ENCODE results near the gene SPINK7.

The SPINK7 gene

DNA sequence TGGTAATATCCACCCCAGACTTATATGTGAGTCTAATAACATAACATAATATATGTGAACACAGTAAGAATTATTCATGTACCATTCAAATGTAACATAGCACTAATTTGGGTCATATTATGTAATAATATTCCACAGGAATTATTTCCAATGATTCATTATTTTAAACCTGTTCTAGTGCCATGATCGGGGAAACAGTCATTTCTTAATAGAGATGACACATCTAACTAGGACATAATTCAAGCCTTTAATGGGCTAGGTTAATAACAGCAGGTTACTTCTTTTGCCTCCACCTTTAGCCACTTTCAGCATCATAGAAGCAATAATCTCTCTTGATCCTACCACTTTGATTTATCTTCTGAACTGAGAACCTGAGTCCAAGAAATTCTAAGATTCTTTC, 35.5 kb downstream of the SPINK7 start:
- no peak for DNase-seq

DNA sequence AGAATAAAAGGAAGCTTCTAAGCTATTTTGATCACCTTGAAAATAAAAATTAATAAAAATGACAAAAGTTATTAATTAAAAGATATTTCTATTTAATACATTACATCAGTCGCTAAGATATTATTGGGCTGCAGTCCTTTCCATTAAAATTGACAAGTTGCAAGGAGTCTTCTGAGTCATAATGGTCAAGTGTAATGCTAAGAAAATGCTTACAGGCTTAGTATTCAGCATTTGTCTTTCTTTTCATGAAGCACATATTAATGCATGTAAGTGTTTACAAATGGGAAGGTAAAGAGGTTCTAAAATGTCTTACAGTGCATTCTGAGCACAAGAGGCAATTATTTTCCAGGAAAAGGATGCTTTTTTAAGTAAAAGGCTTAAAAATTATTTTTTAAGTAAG, 40.5 kb downstream of the SPINK7 start:
- no peak for DNase-seq

DNA sequence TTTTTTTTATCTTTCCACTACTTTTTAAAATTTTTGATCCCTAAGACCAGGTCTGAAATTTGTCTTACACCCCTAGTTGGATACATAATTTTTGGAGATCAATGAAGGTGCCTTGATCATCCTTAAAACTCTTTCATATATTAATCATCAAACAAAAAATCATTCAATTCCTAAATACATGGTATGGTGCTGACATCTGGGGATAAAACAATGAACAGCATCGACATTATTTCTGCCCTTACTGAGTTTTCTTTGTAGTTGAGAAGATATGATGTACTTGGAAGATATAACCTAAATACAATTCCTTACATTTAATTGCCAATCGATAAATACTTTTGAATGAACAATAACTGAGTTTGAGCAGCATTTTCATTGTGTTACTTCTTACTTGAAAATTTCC, 41.4 kb downstream of the SPINK7 start:
- DNase-seq: no peak

DNA sequence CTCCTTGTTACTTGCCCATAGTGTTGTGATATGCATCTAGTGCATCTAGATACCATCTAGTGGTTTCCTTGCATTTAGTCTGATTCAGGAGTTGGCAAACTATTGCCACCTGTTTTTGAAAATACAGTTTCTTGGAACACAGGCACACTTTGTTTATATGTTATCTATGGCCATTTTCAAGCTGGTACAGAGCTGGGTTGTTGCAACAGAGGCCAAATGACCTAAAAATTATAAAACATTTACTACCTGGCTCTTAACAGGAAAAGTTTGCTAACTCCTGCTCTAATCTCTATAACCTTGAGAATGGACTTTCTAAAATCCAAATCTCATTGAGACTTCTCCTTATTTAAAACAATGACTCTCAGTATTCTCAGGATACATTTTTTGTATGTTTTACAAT, 52.1 kb downstream of the SPINK7 start:
- no peak for DNase-seq

Data from Kasumi-1 (cell line).